ENCODE measurements around the gene SCAPER.
"Not testable (repeated sequence)": the region's sequence is repeated elsewhere in the genome, so short reads cannot be mapped to it uniquely, and the experiment has no call there.

DNA sequence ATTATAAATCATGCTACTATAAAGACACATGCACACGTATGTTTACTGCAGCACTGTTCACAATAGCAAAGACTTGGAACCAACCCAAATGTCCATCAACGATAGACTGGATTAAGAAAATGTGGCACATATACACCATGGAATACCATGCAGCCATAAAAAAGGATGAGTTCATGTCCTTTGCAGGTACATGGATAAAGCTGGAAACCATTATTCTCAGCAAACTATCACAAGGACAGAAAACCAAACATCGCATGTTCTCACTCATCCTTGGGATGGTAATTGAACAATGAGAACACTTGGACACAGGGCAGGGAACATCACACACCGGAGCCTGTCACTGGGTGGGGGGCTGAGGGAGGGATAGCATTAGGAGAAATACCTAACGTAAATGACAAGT lies 12.3 kb downstream of the SCAPER start:
- not testable (repeated sequence) for TF ChIP-seq MYNN (tag by site-specific recombination; IDR thresholded peaks at IDR 0.05; ENCODE audit: borderline replicate concordance)
- TF ChIP-seq, protein P1, sequence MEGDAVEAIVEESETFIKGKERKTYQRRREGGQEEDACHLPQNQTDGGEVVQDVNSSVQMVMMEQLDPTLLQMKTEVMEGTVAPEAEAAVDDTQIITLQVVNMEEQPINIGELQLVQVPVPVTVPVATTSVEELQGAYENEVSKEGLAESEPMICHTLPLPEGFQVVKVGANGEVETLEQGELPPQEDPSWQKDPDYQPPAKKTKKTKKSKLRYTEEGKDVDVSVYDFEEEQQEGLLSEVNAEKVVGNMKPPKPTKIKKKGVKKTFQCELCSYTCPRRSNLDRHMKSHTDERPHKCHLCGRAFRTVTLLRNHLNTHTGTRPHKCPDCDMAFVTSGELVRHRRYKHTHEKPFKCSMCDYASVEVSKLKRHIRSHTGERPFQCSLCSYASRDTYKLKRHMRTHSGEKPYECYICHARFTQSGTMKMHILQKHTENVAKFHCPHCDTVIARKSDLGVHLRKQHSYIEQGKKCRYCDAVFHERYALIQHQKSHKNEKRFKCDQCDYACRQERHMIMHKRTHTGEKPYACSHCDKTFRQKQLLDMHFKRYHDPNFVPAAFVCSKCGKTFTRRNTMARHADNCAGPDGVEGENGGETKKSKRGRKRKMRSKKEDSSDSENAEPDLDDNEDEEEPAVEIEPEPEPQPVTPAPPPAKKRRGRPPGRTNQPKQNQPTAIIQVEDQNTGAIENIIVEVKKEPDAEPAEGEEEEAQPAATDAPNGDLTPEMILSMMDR (tag by site-specific recombination; IDR thresholded peaks at IDR 0.05), result not testable (repeated sequence)

Data from HEK293 (cell line).